HG02763 (cell line): Measurements from ENCODE around the gene TAB2.

Experiments used
- ATAC-seq: cut with Tn5 transposase; IDR thresholded peaks from one replicate; pipeline ENCODE4 v1.9.1; 2021; ENCODE audit warnings: mild to moderate bottlenecking, moderate library complexity; ENCODE audit not compliant: unreplicated experiment

The TAB2 gene

GRCh38 chr6:149317644-149318571, at the start of gene TAB2:
TAB2 (plus strand) TSS chr6:149317712; CDS start chr6:149369998, 52,286 bp downstream.
- ATAC-seq = peak; percentile 27

GRCh38 chr6:149268146-149268545, 49.4 kb upstream of the TAB2 start:
- ATAC-seq = no peak

GRCh38 chr6:149268768-149269167, 48.7 kb upstream of the TAB2 start:
- no peak for ATAC-seq

- no peak for ATAC-seq
These were observed 46.9 kb upstream of the TAB2 start for GRCh38 chr6:149270616-149271015.

- peak; percentile 48 for ATAC-seq
These were observed 45.9 kb upstream of the TAB2 start for GRCh38 chr6:149271348-149272340.

- no peak for ATAC-seq
These were observed 44.2 kb upstream of the TAB2 start for GRCh38 chr6:149273318-149273717.

- no peak for ATAC-seq
These were observed 41.9 kb upstream of the TAB2 start for GRCh38 chr6:149275621-149276020.

- no peak for ATAC-seq
These were observed 39.9 kb upstream of the TAB2 start for GRCh38 chr6:149277621-149278020.

- no peak for ATAC-seq
These were observed 38.5 kb upstream of the TAB2 start for GRCh38 chr6:149278997-149279396.

GRCh38 chr6:149284904-149285303, 32.6 kb upstream of the TAB2 start:
- ATAC-seq = no peak

GRCh38 chr6:149285626-149286025, 31.9 kb upstream of the TAB2 start:
- no peak for ATAC-seq

GRCh38 chr6:149286905-149287304, 30.6 kb upstream of the TAB2 start:
- ATAC-seq = no peak

GRCh38 chr6:149289192-149289781, 28.2 kb upstream of the TAB2 start:
- ATAC-seq = no peak

- no peak for ATAC-seq
These were observed 27.5 kb upstream of the TAB2 start for GRCh38 chr6:149289966-149290365.

GRCh38 chr6:149293244-149293643, 24.3 kb upstream of the TAB2 start:
- ATAC-seq = no peak

- no peak for ATAC-seq
These were observed 16.9 kb upstream of the TAB2 start for GRCh38 chr6:149300563-149300962.

GRCh38 chr6:149302723-149303122, 14.8 kb upstream of the TAB2 start:
- ATAC-seq = no peak

GRCh38 chr6:149303468-149303867, 14.0 kb upstream of the TAB2 start:
- no peak for ATAC-seq

- no peak for ATAC-seq
These were observed 12.1 kb upstream of the TAB2 start for GRCh38 chr6:149305372-149305771.

- no peak for ATAC-seq
These were observed 10.5 kb upstream of the TAB2 start for GRCh38 chr6:149306967-149307366.

- no peak for ATAC-seq
These were observed 6.2 kb upstream of the TAB2 start for GRCh38 chr6:149311293-149311692.
